NCI-H2107 (cell line): ENCODE results near the gene SMCO4.

ENCODE experiments used
- DNase-seq: peaks from one replicate; lab custom pipeline; 2025; lab: John Stamatoyannopoulos, UW

SMCO4 gene

DNA sequence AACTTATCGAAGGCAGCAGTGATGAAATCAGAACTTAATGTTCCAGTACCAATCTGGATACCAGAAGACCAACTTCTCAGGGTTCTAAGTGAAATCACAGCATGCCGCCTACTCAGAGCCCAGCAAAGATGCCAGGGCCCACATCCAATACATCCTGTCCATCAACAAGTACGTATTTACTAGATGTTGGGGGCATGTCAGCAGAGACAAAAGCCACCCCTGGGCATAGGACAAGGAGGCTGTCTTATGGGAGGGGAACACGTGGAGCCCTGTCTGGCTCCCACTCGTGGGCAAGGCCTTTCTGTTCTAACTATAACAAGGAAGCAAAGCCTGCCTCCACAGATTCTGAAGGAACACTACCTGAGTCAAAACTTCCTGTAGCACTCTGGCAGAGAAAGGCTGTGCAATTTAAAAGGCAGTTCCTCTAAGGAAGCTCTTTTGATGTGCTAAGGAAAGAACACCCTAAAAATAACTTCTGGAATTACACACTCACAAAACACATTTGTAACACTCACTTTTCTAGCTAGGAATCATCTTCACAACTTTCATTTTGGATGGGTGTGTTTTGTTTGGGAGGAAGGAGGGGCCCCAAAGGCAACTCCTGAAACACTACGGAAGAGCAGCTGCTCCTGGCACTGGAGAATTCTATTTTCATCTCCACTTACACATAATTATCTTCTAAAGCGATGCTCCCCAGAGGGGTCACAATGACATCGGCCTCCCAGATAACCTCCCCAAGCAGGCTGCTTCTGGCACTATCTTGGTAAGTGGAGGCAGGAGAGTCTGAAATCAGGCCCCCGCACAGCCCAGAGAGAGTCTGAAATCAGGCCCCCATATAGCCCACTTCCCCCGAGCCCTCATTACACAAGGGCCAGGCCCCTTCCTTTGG lies 14.2 kb downstream of the SMCO4 start:
- no peak for DNase-seq

GRCh38 chr11:93528252-93528651 lies 14.9 kb downstream of the SMCO4 start:
- no peak for DNase-seq

DNA sequence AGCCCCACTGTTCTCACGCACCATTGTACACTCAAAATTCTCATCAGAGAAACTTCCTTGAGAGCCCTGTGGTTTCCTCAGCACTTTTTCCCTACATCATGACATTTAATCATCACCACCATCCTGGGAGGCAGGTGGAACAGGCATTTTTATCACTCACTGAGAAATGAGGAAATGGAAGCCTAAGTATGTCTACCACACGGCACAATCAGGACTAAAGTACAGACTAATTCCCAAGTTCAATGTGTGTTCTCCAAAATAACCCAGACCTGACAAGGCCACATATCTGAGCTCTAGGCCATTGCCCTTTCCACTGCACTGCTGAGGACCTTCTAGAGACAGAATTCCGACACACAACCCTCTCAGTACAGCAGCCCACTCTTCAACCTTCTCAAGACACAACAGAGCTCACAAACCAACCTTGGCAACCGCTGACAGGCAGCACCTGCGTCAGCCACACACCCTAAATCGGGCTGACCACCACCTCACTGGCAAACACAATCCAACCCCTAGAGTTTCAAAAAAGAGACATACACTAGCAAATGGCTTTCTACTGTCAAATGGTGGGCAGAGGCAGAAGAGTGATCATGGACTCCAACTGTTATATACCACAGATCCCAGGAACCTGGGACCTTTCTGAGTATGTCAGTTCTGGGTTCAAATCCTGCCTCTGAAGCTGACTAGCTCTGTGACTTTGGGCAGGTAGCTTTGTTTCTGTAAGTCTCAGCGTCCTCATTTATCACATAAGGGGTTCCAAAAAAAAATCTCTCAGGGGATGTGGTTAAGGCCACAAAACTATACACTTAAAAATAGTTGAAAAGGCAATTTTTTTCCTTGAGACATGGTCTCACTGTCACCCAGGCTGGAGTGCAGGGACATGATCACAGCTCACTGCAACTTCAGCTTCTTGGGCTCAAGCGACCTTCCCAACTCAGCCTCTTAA lies 16.3 kb downstream of the SMCO4 start:
- DNase-seq, result no peak

DNA sequence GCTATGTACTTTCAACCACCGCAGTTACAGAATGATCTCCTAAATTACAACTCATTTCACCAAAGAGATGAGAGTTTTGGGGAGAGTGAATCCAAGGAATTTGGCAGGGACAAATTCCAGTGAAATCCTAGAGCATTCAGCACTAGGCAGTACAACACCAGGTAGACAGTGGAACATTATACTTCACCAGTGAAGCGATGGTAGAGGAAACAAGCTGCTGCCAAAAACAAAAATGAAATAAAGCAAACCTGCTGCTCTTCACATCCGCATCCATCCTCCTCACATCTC lies 16.9 kb downstream of the SMCO4 start:
- DNase-seq, result no peak

DNA sequence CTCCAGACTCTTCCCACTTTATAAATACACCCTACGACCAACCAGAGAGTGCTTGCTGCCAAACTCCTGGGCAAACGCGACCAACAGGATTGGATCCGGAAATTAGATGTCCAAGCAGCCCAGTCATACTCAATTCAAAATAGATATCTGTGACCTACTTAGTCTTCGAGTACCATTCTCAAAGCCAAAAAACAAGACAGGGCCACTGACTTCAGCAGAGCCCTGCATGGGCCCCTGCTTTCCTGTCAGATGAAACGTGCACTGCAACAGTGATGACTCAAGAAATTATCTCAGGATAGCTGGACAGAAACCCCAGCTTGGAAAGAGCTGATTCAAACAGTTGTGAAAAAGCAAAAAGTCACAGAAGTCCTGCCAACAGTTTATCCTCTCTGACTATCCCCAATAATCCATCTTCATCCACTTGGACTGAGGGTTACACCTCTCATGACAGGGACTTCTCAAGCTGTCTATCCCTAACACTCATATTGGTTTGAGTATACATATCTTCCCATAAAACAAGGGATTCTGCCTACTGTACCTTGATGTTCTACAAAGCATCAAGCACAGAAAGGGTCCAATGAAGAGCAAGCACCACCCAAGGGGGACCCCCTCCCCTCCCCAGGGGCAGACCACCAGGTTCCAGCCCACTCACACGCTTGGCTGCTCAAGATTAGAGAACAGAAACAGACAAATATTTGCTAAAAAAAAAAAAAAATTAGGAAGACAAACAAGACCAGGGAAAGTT lies 17.4 kb downstream of the SMCO4 start:
- no peak for DNase-seq

- DNase-seq, result no peak
Observed at GRCh38 chr11:93524858-93525257, 18.3 kb downstream of the SMCO4 start.

DNA sequence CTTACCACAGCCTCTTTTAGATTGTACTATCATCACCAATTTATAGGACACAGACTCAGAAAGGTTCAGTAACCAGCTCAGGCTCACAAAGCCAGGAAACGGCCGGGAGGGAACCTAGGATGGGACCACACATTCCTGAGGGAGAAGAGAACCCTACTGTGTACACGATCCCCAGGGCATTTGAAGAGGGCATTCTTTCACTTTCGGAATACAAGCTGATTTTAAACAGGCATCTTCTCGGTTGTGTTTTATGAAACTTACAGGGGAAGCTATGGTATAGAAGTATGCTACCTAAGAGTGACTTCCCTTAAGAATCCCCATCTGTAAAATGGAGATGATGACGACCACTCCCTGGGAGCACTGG lies 19.0 kb downstream of the SMCO4 start:
- DNase-seq, result no peak

- no peak for DNase-seq
Observed at GRCh38 chr11:93520726-93521509, 22.3 kb downstream of the SMCO4 start.

- DNase-seq, result no peak
Observed at GRCh38 chr11:93519179-93519578, 24.0 kb downstream of the SMCO4 start.

GRCh38 chr11:93518081-93518480 lies 25.1 kb downstream of the SMCO4 start:
- no peak for DNase-seq

DNA sequence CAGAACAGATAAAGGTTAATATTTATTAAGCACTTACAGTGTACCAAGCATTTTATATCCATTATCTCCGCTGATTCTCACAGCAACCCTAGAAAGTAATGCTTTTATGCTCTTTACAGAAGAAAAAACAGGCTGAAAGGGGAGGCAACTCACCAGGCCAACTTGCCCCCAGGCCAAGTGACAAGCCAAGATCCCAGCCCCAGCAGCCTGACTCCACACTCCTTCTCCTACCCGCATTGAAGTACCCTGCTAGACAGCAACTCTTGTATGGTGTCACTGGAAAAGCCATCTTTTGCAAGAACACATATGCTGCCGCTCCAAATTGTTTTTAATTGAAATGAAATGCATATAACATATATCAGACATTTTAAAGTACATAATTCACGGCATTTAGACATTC lies 25.6 kb downstream of the SMCO4 start:
- no peak for DNase-seq

- DNase-seq, result no peak
Observed at GRCh38 chr11:93517041-93517440, 26.1 kb downstream of the SMCO4 start.

DNA sequence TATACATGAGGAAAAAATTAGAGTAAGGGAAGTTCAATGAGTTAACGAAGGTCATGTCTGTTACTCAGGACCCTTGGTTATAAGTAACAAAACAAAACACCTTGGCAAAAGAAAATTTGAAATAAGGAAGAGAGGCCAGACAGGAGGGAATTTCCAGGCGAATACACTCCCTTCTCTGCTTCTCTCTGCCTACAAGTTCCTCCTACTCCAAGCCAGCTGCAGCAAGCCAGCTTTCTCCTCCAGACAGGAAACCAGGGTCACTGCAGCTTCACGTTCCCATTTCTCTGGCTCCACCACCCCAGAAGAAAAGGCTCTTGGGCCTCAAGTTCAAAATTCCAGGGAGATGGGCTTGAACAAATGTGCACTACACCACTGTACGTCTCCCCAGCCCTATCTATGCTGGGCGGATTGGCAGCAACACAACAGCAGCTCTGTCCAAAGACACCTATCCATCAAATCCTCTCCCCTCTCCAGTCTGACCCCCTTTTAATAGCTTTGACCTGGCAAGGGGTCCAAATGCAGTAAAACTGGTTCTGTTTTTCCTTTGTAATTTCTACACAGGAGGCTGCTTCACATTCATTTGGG lies 27.7 kb downstream of the SMCO4 start:
- DNase-seq, result no peak

DNA sequence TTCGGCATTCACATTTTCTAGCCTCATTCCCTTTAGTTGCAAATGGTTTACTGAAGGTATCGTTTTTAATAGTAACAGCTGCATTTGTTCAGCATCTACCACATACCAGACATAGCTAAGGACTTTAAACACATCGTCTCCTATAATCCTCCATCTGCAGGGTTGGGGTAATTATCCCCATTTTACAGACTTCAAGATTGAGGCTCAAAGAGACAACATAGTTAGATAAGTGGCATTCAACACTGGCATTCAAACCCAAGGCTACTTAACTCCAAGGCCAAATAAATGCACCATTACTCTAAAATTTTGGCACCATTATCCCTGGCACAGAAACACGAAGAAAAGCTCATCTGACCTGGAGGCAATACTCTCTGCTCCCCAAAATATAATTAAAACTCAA lies 28.5 kb downstream of the SMCO4 start:
- DNase-seq, result no peak

- no peak for DNase-seq
Observed at GRCh38 chr11:93513772-93514171, 29.4 kb downstream of the SMCO4 start.

GRCh38 chr11:93512949-93513667 lies 30.1 kb downstream of the SMCO4 start:
- no peak for DNase-seq

GRCh38 chr11:93512073-93512475 lies 31.1 kb downstream of the SMCO4 start:
- no peak for DNase-seq

DNA sequence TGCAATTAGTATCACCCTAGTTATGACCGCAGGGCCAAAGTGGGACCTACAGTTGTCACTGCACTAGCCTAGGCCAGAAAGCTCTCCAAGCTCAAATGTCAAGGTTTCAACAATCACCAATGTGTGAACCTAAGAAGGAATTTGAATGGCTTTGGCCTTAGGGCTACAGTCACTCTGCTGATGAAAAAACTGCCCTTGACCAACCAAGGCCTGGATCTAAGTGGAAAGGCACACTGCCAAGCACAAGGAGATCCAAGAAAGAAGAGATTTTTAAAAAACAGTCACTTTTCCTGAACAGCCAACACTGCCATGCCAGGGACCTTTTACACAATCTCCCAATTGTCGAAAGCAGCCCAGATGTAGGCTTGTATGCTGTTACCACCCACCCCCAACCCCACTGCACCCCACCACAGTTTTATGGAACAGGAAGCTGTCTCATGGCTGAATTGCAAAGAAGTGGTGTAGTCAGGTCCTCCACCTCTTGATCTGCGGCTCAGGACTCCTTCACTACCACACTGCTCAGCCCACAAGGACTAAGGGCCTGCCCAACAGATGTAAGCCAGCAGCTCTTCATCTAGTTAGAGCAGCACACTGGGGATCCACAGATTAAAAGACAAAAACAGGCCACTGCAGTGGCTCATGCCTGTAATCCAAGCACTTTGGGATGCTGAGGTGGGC lies 32.9 kb downstream of the SMCO4 start:
- DNase-seq, result no peak

GRCh38 chr11:93507517-93507916 lies 35.7 kb downstream of the SMCO4 start:
- DNase-seq, result no peak

DNA sequence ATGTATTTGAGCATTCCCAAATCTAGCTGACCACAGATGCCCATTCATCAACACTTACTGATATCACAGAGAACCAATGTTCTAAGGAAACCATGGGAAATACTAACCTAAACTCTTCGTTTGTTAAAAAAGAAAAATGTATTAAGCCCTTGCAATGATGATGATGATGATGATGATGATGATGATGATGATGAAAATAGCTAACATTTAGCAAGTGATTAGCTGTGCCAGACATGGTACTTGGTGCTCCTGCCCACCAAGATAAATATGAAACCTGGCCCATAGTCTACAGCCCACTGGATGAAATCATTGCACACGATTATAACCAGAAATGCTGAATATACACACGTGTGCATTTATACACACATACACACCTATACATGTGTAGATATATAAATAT lies 37.5 kb downstream of the SMCO4 start:
- no peak for DNase-seq
